DND-41 (cell line): ENCODE measurements around the gene PPP1R14C.

Experiments used
- EZH2 ChIP-seq: IDR thresholded peaks from 3 replicates; pipeline ENCODE4 v1.6.1; 2012; ENCODE audit warnings: borderline replicate concordance, low read depth, mild to moderate bottlenecking, moderate library complexity, low read length, inconsistent platforms; ENCODE audit not compliant: severe bottlenecking
- TF ChIP-seq, protein P1 (sequence below): IDR thresholded peaks from 2 replicates; pipeline ENCODE4 v1.5.1; 2012; ENCODE audit warnings: borderline replicate concordance, low read length, moderate library complexity, mild to moderate bottlenecking; ENCODE audit not compliant: poor library complexity, severe bottlenecking; ENCODE audit errors: extremely low read depth

DNA sequence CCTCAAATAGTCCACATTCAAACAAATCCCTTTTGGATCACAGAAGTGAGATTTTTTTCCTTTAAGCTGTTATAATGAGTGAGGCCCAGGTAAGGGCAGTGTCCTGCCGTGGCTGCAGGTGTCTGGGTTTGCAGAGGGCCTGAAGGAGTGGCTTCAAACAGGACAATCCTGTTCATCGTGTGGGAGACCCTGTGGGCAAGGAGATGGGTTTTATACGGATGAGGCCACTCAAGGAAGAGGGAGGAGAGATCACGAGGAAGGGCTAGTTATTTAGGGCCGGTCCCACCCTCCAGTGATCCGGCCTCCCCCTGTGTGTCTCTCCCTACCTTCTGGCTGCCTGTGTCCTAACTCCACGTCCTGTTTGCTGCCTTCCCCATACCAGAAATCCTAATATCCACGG, 33.8 kb downstream of the PPP1R14C start:
- TF ChIP-seq, protein P1, sequence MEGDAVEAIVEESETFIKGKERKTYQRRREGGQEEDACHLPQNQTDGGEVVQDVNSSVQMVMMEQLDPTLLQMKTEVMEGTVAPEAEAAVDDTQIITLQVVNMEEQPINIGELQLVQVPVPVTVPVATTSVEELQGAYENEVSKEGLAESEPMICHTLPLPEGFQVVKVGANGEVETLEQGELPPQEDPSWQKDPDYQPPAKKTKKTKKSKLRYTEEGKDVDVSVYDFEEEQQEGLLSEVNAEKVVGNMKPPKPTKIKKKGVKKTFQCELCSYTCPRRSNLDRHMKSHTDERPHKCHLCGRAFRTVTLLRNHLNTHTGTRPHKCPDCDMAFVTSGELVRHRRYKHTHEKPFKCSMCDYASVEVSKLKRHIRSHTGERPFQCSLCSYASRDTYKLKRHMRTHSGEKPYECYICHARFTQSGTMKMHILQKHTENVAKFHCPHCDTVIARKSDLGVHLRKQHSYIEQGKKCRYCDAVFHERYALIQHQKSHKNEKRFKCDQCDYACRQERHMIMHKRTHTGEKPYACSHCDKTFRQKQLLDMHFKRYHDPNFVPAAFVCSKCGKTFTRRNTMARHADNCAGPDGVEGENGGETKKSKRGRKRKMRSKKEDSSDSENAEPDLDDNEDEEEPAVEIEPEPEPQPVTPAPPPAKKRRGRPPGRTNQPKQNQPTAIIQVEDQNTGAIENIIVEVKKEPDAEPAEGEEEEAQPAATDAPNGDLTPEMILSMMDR, result no peak
- no peak for TF ChIP-seq EZH2
